SK-N-SH treated with all-trans-retinoic acid at 6 μM for 48 hours (cell line): ENCODE measurements around the gene GPR75.

Experiments
- ATAC-seq: fragments of 200-7000 bp; cut with Tn5 transposase; 3 replicates; pipeline ENCODE4 v1.9.1; 2020; ENCODE audit warnings: mild to moderate bottlenecking, moderate library complexity
- ARNTL ChIP-seq: fragments of 450-650 bp; formaldehyde crosslinking; IDR thresholded peaks from 2 replicates; pipeline ENCODE4 v1.5.0; 2020; ENCODE audit warnings: low read depth, mild to moderate bottlenecking, moderate library complexity, borderline replicate concordance
- BACH2 ChIP-seq: fragments of 250-450 bp; sonication (Bioruptor Pico); IDR thresholded peaks from 2 replicates; pipeline ENCODE4 v1.9.0; 2021; ENCODE audit warnings: mild to moderate bottlenecking, borderline replicate concordance
- CSDC2 ChIP-seq: fragments of 250-450 bp; sonication (Bioruptor Pico); IDR thresholded peaks from 2 replicates; pipeline ENCODE4 v1.5.0; 2020; ENCODE audit warnings: mild to moderate bottlenecking, moderate library complexity
- CSRNP3 ChIP-seq: fragments of 250-450 bp; sonication (Bioruptor Pico); IDR thresholded peaks from 2 replicates; pipeline ENCODE4 v1.5.1; 2021; ENCODE audit warnings: mild to moderate bottlenecking, moderate library complexity
- ESRRG ChIP-seq: fragments of 250-450 bp; sonication (Bioruptor Pico); IDR thresholded peaks from 2 replicates; pipeline ENCODE4 v1.6.1; 2021; ENCODE audit warnings: mild to moderate bottlenecking
- GLIS3 ChIP-seq: fragments of 250-450 bp; sonication (Bioruptor Pico); IDR thresholded peaks from 2 replicates; pipeline ENCODE4 v1.5.0; 2020; ENCODE audit warnings: mild to moderate bottlenecking, moderate library complexity
- ISL1 ChIP-seq: fragments of 250-450 bp; sonication (Bioruptor Pico); IDR thresholded peaks from 2 replicates; pipeline ENCODE4 v2.1.2; 2022; ENCODE audit warnings: mild to moderate bottlenecking, moderate library complexity
- OSR1 ChIP-seq: fragments of 250-450 bp; sonication (Bioruptor Pico); IDR thresholded peaks from 2 replicates; pipeline ENCODE4 v1.8.0; 2022; ENCODE audit warnings: moderate library complexity, mild to moderate bottlenecking, inconsistent platforms
- PATZ1 ChIP-seq: fragments of 250-450 bp; sonication (Bioruptor Pico); IDR thresholded peaks from 2 replicates; pipeline ENCODE4 v1.8.0; 2020; ENCODE audit warnings: mild to moderate bottlenecking, moderate library complexity, borderline replicate concordance
- PPARA ChIP-seq: fragments of 250-450 bp; sonication (Bioruptor Pico); IDR thresholded peaks from 2 replicates; pipeline ENCODE4 v1.5.0; 2020; ENCODE audit warnings: mild to moderate bottlenecking, borderline replicate concordance
- RARB ChIP-seq: fragments of 250-450 bp; sonication (Bioruptor Pico); IDR thresholded peaks from 2 replicates; pipeline ENCODE4 v1.8.0; 2021; ENCODE audit warnings: mild to moderate bottlenecking, moderate library complexity
- SNAI2 ChIP-seq: fragments of 250-450 bp; sonication (Bioruptor Pico); IDR thresholded peaks from 2 replicates; pipeline ENCODE4 v1.5.0; 2020; ENCODE audit warnings: mild to moderate bottlenecking, moderate library complexity
- TCF4 ChIP-seq: fragments of 250-450 bp; sonication (Bioruptor Pico); IDR thresholded peaks from 2 replicates; pipeline ENCODE4 v1.8.0; 2021; ENCODE audit warnings: mild to moderate bottlenecking, moderate library complexity, borderline replicate concordance
- TOX ChIP-seq: fragments of 250-450 bp; sonication (Bioruptor Pico); IDR thresholded peaks from 2 replicates; pipeline ENCODE4 v1.8.0; 2021; ENCODE audit warnings: mild to moderate bottlenecking, moderate library complexity, borderline replicate concordance
- ZC3H10 ChIP-seq: fragments of 250-450 bp; sonication (Bioruptor Pico); IDR thresholded peaks from 2 replicates; pipeline ENCODE4 v1.5.1; 2021; ENCODE audit warnings: mild to moderate bottlenecking, moderate library complexity
- ZFP3 ChIP-seq: fragments of 250-450 bp; sonication (Bioruptor Pico); IDR thresholded peaks from 2 replicates; pipeline ENCODE4 v1.5.0; 2020; ENCODE audit warnings: mild to moderate bottlenecking, moderate library complexity
- ZFP30 ChIP-seq: fragments of 450-650 bp; formaldehyde crosslinking; IDR thresholded peaks from 2 replicates; pipeline ENCODE4 v1.5.0; 2022; ENCODE audit warnings: mild to moderate bottlenecking, moderate library complexity
- ZNF70 ChIP-seq: fragments of 450-650 bp; formaldehyde crosslinking; IDR thresholded peaks from 2 replicates; pipeline ENCODE4 v1.5.0; 2020; ENCODE audit warnings: mild to moderate bottlenecking, moderate library complexity
- ZNF8 ChIP-seq: fragments of 450-650 bp; formaldehyde crosslinking; IDR thresholded peaks from 2 replicates; pipeline ENCODE4 v1.5.0; 2020; ENCODE audit warnings: mild to moderate bottlenecking, moderate library complexity
- TF ChIP-seq, protein P1 (sequence below): fragments of 250-450 bp; sonication (Bioruptor Pico); IDR thresholded peaks from 2 replicates; pipeline ENCODE4 v1.8.0; 2021; ENCODE audit warnings: low read depth, mild to moderate bottlenecking, moderate library complexity, borderline replicate concordance
- TF ChIP-seq, protein P2 (sequence below): fragments of 250-450 bp; sonication (Bioruptor Pico); IDR thresholded peaks from 2 replicates; pipeline ENCODE4 v1.5.0; 2020; ENCODE audit warnings: mild to moderate bottlenecking, moderate library complexity

GPR75 gene

DNA sequence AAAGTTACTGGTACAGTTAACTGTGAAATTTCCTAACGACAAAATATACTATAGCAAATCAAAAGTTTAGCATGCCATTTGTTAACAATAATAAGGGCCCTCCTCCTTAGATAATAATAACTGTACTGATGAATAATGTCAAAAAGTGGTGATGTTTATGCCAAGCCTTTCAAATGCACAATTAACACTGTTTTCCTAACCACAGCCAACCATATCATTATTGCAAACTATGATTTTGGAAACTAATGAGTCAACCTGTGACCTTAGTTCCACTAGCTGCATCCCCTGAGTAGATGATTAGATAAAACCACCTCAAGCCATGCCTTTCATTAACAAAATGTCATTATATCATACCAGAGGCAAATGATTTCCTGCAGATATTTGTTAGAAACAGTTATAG is 25.1 kb upstream of the GPR75 start:
- ATAC-seq = no peak

GRCh38 chr2:53881986-53882385 is 22.2 kb upstream of the GPR75 start:
- no peak for ATAC-seq
- no peak for TF ChIP-seq ZFP3 (CRISPR knock-in tag)
- TF ChIP-seq RARB (CRISPR knock-in tag) = no peak
- no peak for TF ChIP-seq ZNF8 (CRISPR knock-in tag)
- TF ChIP-seq GLIS3 (CRISPR knock-in tag) = no peak
- no peak for TF ChIP-seq SNAI2 (CRISPR knock-in tag)
- no peak for TF ChIP-seq ESRRG (CRISPR knock-in tag)
- TF ChIP-seq CSRNP3 (CRISPR knock-in tag) = no peak
- TF ChIP-seq ZFP30 (CRISPR knock-in tag) = no peak
- no peak for TF ChIP-seq ISL1 (CRISPR knock-in tag)
- TF ChIP-seq PATZ1 (CRISPR knock-in tag) = no peak
- TF ChIP-seq ARNTL (CRISPR knock-in tag) = no peak
- TF ChIP-seq ZNF70 (CRISPR knock-in tag) = no peak
- TF ChIP-seq OSR1 = no peak

More for the DNA sequence above, 25.1 kb upstream of the GPR75 start:
- TF ChIP-seq BACH2 (CRISPR knock-in tag) (no peak), ISL1 (CRISPR knock-in tag) (no peak), ZNF70 (CRISPR knock-in tag) (no peak), ARNTL (CRISPR knock-in tag) (no peak), TCF4 (no peak), CSRNP3 (CRISPR knock-in tag) (no peak), OSR1 (no peak), GLIS3 (CRISPR knock-in tag) (no peak), PATZ1 (CRISPR knock-in tag) (no peak), SNAI2 (CRISPR knock-in tag) (no peak), RARB (CRISPR knock-in tag) (no peak), CSDC2 (CRISPR knock-in tag) (no peak), TOX (no peak), ZFP30 (CRISPR knock-in tag) (no peak)
- TF ChIP-seq, all 23 proteins: peak for 0

DNA sequence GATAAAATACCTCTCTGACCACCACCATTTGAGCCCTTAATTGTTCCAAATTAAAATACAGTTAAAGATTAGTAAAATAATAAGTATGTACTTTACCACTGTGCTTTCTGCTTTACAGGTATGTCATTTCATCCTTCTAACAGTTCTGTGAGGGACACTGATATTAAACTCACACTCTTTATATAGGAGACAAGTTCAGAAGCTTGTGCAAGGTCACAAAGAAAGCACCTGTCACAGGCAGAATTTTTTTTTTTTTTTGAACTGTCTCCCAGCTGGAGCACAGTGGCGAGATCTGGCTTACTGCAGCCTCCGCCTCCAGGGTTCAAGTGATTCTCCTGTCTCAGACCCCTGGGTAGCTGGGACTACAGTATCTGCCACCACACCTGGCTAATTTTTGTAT is 21.6 kb upstream of the GPR75 start:
- ATAC-seq = no peak
- TF ChIP-seq PPARA (no peak), CSRNP3 (CRISPR knock-in tag) (no peak), PATZ1 (CRISPR knock-in tag) (no peak), ZFP3 (CRISPR knock-in tag) (no peak), ISL1 (CRISPR knock-in tag) (no peak), ZC3H10 (CRISPR knock-in tag) (no peak), CSDC2 (CRISPR knock-in tag) (no peak), ZFP30 (CRISPR knock-in tag) (no peak), ARNTL (CRISPR knock-in tag) (no peak), OSR1 (no peak), BACH2 (CRISPR knock-in tag) (no peak), SNAI2 (CRISPR knock-in tag) (no peak)
- TF ChIP-seq, protein P1, sequence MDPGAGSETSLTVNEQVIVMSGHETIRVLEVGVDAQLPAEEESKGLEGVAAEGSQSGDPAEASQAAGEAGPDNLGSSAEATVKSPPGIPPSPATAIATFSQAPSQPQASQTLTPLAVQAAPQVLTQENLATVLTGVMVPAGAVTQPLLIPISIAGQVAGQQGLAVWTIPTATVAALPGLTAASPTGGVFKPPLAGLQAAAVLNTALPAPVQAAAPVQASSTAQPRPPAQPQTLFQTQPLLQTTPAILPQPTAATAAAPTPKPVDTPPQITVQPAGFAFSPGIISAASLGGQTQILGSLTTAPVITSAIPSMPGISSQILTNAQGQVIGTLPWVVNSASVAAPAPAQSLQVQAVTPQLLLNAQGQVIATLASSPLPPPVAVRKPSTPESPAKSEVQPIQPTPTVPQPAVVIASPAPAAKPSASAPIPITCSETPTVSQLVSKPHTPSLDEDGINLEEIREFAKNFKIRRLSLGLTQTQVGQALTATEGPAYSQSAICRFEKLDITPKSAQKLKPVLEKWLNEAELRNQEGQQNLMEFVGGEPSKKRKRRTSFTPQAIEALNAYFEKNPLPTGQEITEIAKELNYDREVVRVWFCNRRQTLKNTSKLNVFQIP (CRISPR knock-in tag) = no peak
- TF ChIP-seq, protein P2, sequence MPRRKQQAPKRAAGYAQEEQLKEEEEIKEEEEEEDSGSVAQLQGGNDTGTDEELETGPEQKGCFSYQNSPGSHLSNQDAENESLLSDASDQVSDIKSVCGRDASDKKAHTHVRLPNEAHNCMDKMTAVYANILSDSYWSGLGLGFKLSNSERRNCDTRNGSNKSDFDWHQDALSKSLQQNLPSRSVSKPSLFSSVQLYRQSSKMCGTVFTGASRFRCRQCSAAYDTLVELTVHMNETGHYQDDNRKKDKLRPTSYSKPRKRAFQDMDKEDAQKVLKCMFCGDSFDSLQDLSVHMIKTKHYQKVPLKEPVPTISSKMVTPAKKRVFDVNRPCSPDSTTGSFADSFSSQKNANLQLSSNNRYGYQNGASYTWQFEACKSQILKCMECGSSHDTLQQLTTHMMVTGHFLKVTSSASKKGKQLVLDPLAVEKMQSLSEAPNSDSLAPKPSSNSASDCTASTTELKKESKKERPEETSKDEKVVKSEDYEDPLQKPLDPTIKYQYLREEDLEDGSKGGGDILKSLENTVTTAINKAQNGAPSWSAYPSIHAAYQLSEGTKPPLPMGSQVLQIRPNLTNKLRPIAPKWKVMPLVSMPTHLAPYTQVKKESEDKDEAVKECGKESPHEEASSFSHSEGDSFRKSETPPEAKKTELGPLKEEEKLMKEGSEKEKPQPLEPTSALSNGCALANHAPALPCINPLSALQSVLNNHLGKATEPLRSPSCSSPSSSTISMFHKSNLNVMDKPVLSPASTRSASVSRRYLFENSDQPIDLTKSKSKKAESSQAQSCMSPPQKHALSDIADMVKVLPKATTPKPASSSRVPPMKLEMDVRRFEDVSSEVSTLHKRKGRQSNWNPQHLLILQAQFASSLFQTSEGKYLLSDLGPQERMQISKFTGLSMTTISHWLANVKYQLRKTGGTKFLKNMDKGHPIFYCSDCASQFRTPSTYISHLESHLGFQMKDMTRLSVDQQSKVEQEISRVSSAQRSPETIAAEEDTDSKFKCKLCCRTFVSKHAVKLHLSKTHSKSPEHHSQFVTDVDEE (CRISPR knock-in tag) = no peak
